GM21390 (cell line): ENCODE measurements around the gene SEZ6.
"Not testable (repeated sequence)": the region's sequence is repeated elsewhere in the genome, so short reads cannot be mapped to it uniquely, and the experiment has no call there.

Experiments
- ATAC-seq: cut with Tn5 transposase; IDR thresholded peaks from one replicate; pipeline ENCODE4 v1.9.1; 2021; ENCODE audit not compliant: unreplicated experiment

SEZ6 gene

GRCh38 chr17:28941251-28941650 lies 64.6 kb downstream of the SEZ6 start:
- ATAC-seq = no peak

DNA sequence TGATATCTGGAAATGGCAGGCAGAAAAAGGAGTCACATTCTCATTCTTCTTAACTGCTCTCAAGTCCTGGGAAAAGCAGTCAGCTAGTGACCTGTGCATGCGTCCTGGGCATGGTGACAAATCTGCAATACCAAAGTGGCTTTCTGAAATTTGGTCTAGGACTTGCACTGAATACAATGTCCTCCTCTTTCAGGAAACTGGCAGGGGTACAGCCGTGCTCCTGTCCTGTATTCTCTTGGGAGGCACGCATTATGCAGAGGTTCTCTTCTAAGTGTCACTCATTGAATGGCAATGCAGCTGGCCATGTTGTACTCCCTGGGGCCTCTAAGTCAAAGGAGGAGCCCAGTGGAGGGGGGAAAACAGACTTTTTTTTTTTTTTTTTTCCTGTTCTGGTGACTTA lies 65.2 kb downstream of the SEZ6 start:
- ATAC-seq = no peak

GRCh38 chr17:28940142-28940541 lies 65.7 kb downstream of the SEZ6 start:
- ATAC-seq = no peak

GRCh38 chr17:28938552-28938951 lies 67.3 kb downstream of the SEZ6 start:
- ATAC-seq = no peak

DNA sequence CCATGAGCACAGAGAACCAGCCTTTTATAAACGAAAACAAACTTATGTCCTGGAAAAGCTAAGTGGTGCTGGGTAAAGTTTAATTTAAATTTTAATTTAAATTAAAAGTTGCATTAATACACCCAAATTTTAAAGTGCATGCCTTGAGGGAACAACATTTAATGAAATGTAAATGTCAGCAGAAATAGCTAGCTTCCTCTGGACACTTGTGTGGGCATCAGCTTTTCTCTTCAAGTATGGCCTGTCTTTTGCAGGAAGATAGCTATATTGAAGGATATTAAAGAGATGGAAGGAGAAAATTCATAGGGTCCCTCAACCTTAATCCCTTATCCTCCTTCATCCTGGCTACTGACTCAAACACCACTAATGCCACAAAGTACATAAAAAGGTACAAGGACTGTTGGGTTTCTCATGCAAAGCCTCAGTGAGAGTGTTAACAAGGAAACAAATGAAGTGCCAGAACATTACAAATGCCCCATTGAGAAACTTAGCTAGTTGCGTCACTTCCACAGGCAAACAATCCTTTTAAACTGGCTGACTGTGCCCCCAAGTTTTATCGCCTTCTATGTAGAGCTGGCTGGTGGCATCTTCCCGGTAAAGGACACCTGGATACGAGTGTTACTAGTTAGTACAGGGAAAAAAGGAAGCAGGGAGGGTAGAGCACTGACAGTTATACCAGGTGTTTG lies 68.6 kb downstream of the SEZ6 start:
- ATAC-seq = no peak

GRCh38 chr17:28935744-28936460 lies 69.9 kb downstream of the SEZ6 start:
- no peak for ATAC-seq

GRCh38 chr17:28934508-28934907 lies 71.3 kb downstream of the SEZ6 start:
- not testable (repeated sequence) for ATAC-seq

DNA sequence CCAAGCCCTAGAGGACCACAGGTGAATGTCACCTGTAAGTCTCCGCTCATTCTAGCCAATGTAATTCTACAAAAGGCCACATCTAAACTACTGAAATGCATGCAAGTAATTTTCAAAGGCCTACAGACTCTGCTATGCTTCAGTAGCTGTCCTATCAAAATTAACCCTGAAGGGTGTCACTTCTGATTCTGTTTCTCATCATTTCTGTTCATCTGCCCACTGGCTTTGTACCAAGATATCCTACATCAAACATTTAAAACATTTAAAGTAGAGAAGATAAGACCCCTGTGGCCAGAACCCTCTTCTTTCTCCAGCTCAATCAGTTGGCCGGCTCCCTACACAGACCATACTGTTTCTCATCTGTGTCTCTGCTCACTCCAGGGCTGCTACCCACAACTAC lies 76.0 kb downstream of the SEZ6 start:
- ATAC-seq = no peak

DNA sequence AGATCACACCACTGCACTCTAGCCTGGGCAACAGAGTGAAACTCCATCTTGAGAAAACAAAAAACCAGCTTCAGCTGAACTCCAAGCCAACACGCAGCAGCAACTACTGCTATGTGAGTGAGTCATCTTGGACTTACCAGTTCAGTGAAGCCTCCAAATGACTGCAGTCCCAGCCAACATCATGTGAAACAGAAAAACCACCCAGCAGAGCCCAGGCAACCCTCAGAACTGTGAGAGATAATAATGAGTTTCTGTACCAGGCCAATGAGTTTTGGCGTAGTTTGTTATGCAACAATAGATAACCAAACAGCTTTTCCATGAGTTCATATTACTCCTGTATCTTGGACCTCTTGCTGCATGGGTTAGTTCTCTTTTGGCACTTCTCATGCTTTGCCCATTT lies 77.8 kb downstream of the SEZ6 start:
- no peak for ATAC-seq

- no peak for ATAC-seq
Measured at GRCh38 chr17:28926786-28927185, 79.0 kb downstream of the SEZ6 start.

GRCh38 chr17:28926366-28926765 lies 79.5 kb downstream of the SEZ6 start:
- no peak for ATAC-seq

- no peak for ATAC-seq
Measured at GRCh38 chr17:28925912-28926365, 79.9 kb downstream of the SEZ6 start.

DNA sequence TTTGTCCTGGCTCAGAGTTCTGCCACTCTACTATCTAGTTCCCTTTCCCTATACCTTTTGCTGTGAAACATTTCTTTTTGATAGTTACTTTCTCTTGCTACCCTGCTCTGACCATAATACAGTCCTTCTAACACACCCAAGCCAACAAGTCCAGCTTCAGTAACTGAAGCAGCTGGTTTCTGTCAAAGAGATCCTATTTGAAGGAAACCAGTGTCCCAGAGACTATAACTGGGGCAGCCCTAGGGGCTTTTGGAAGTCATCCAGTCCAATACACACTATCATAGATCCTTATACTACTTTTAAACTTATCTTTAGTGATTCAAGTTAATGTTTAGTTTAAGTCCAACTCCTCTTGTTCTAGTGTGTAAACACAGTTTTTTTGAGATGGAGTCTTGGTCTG lies 85.6 kb downstream of the SEZ6 start:
- no peak for ATAC-seq

- no peak for ATAC-seq
Measured at GRCh38 chr17:28918295-28918694, 87.5 kb downstream of the SEZ6 start.

GRCh38 chr17:28917465-28917864 lies 88.4 kb downstream of the SEZ6 start:
- no peak for ATAC-seq

DNA sequence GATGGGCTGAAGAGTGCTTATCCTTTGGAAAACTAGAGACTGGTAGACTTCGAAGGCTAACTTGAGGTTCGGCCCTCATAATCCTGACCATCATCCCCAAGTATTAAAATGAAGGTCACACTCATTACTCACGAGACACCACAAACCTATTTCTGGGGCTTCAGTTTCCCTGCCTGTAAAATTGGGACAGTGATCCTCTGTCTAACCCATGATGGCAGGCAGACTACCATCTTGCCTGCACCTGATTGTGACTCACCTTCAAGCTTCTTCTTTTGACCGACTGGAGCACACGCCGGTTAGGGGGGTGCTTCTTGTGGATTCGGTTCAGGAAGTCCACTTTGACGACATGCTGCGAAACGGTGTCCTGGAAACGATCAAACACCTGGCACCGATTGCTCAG lies 88.8 kb downstream of the SEZ6 start:
- no peak for ATAC-seq

DNA sequence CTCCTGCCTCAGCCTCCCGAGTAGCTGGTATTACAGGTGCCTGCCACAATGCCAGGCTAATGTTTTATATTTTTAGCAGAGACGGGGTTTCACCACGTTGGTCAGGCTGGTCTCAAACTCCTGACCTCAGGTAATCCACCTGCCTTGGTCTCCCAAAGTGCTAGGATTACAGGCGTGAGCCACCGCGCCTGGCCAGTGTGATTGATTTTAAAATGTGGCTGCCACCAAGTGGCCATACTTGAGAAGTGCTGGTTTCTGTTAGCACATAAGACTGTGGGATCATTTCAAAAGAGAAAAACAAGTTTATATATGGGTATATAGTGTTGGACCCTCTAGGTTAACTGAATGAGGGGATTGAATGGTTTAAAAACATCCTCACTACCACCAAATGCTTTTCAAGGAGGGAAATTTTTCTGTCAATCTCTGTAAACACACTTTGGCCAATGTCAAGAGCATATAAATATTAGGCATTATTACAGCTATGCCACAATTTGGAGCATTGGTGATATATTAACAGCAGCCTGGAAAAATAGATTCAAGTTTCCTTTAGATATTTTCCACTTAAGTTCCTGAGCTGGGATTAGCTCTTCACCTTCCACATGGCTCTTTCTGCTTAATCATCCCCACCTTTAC lies 89.4 kb downstream of the SEZ6 start:
- no peak for ATAC-seq

DNA sequence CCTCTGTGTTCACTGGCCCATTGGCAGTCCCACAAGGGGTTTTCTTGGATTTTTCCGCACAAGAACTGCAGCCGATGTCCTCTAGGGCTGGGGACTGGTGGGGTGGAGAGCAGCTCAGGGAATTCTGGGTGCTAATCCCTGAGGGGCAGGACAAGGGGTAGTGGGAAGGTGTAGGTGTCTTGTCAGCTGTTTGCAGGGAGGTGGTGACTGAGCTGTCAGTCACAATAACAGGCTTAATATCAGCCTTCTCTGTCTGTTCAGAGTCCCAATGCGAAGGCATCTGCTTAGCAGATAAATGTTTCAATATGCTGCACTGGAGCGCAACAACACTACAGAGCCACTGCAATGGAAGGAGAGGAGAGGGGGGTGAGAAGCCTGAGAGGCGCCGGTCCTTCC lies 92.9 kb downstream of the SEZ6 start:
- ATAC-seq = no peak

DNA sequence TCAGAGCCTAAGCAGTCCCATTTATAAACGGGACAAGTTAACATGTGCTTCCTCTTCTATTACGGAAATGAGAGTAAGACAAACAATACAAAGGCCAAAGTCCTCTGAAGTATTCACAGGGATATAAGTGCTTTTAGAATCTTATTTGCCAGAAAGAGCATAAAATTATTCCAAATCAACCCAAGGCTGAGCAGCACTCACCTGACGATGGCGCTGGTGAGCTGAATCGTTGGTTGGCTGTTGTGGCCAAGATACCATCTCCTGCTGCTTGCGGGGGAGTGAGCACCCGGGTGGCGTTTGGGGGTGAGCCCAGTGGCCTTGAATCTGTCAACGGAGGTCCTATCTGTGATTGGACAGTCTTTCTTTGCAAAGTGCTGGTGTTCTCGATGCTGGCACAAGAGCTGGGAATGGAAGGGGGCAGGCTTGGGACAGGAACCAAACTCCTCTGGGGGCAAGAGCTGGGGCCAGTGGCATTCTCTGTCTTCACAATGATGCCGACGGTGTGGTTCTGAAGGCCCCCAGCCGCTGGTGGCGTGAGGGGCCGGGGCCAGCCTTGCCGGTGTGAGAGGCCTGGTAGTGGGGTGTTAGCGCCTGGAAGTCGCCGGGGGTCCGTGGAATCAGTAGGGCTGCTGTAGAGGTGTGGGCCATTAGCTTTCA lies 93.4 kb downstream of the SEZ6 start:
- no peak for ATAC-seq

DNA sequence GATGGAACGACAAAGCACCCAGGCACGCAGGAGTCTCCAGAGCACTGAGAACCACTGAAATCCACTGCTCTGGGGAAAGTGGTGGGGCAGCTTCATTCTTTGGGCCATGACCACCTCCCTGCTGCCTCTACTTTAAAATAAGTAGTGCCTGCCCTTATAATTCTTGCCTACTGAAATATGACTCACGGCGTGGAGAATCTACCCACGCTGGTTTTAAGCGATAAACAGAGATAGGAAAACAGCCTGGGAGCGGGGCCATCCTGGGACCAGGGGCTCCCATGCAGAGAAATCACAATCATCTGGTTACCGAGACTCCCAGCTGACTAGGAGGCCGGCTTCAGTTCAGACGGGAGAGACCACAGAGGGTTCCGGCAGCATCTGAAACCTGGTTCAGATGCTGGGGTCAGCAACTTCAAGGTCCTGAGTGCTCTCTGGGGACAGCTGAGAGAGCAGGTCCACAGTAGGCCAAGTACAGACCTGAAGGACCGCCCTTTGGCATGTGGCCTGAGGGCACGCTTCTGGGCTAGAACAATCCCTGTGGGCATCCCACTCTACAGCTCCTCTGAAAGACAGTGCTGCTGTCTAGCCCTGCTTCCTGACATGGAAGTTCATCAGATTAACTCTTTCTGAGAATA lies 94.3 kb downstream of the SEZ6 start:
- no peak for ATAC-seq

GRCh38 chr17:28910534-28910933 lies 95.3 kb downstream of the SEZ6 start:
- no peak for ATAC-seq
